IPS-NIHi7 (cell line): Measurements from ENCODE around the gene PPOX.

Experiments used
- DNase-seq: peaks from one replicate; pipeline ENCODE4 v3.0.0; 2012; ENCODE audit warnings: mixed read lengths; ENCODE audit errors: extremely low spot score

PPOX gene

DNA sequence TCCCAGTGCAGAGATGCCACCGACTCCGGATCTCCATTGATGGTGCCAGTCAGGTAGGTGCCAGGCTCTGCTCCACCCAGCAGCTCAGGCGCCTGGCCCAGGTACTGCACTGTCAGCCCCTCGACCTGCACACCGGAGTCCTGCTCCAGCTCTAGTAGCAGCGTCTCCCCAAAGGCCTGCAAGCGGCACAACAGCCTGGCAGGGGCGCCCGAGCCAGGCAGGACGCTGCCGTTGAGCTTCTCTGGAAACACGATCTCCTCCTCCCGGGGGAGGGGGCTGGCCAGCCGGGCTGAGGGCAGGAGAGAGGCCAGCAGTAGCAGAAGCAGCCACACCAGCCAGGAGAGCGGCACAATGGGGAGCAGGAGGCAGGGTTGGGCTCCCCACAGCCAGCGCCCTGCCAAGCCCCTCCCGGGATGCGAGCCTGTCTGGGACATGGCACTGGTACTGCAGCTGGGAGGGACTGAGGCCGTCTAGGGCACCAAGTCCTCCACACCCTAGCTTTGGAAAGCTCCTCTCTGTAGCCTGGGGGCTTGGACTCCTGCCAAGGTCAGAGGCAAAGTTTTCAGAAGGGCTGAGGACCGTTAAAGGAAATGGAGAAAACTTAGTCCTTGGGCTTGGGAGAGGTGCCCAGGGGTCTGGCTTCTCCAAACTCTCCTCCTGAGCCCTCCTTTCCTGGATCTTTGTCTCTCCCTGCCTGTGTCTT lies 32.1 kb downstream of the PPOX start:
- DNase-seq, result peak; percentile 79

DNA sequence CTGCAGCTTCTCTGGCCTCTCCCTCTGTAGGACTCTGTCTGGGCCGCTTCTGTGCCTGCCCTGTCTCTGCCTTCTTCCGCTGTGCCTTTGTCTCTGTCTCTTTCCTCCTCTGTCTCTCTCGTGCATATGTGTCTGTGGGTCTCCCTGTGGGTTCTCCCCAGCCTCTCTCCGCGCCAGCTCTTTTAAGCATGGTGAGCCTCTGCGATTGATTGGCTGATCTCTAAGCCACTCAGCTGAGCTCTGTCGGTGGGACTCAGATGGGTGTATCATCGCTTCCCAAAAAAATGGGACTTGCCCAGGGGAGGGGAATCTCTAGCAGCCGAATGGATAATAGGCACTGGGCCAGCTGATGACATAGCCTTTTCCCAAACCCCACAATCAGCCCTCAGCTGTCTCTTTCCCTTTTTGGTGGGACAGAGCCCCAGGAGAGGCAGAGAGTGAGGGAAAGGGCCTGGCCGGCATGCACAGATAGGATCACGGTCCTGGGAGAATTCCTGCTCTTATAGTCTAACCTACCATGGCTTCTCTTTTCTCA lies 32.7 kb downstream of the PPOX start, which contains the start of gene ADAMTS4:
ADAMTS4 (minus strand) TSS at position 158 of the 535 bp plus-strand sequence. CDS start 427 bp downstream, outside the sequence.
- peak; percentile 43 for DNase-seq

GRCh38 chr1:161199506-161200139 lies 33.4 kb downstream of the PPOX start:
- no peak for DNase-seq

GRCh38 chr1:161200421-161200991 lies 34.3 kb downstream of the PPOX start:
- DNase-seq, result no peak

GRCh38 chr1:161200992-161201835 lies 35.0 kb downstream of the PPOX start:
- no peak for DNase-seq

- DNase-seq, result peak; percentile 92
Measured at GRCh38 chr1:161201836-161202712, 35.8 kb downstream of the PPOX start, which contains the start of gene NDUFS2. Gene NDUFS2 (plus strand): TSS chr1:161202367. CDS start chr1:161202386, 19 bp downstream.

GRCh38 chr1:161206411-161207140 lies 40.4 kb downstream of the PPOX start:
- no peak for DNase-seq

- DNase-seq, result no peak
Measured at GRCh38 chr1:161207173-161207572, 40.9 kb downstream of the PPOX start.

GRCh38 chr1:161209790-161210409 lies 43.7 kb downstream of the PPOX start:
- DNase-seq, result peak; percentile 94

- DNase-seq, result no peak
Measured at GRCh38 chr1:161214369-161214768, 48.1 kb downstream of the PPOX start.

- DNase-seq, result no peak
Measured at GRCh38 chr1:161215076-161215475, 48.9 kb downstream of the PPOX start, which contains the start of gene FCER1G. Gene FCER1G (plus strand): TSS chr1:161215295. CDS start chr1:161215322, 27 bp downstream.

- DNase-seq, result no peak
Measured at GRCh38 chr1:161216945-161217712, 50.9 kb downstream of the PPOX start.

DNA sequence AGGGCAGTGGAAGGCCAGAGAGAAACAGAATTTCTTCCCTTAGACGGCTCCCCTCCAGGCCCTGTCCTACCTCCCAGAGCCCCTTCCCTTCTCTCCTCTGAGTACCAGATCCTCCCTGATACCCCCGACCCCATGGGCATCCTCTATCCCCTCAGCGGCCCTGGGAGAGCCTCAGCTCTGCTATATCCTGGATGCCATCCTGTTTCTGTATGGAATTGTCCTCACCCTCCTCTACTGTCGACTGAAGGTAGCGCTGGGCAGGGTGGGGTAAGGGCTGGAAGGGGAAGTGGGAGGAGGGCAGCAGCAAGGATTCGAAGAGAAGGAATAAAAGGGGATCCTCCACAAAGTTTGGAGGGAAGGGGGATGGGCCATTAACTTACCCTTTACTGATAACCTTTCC lies 51.6 kb downstream of the PPOX start:
- DNase-seq, result no peak

DNA sequence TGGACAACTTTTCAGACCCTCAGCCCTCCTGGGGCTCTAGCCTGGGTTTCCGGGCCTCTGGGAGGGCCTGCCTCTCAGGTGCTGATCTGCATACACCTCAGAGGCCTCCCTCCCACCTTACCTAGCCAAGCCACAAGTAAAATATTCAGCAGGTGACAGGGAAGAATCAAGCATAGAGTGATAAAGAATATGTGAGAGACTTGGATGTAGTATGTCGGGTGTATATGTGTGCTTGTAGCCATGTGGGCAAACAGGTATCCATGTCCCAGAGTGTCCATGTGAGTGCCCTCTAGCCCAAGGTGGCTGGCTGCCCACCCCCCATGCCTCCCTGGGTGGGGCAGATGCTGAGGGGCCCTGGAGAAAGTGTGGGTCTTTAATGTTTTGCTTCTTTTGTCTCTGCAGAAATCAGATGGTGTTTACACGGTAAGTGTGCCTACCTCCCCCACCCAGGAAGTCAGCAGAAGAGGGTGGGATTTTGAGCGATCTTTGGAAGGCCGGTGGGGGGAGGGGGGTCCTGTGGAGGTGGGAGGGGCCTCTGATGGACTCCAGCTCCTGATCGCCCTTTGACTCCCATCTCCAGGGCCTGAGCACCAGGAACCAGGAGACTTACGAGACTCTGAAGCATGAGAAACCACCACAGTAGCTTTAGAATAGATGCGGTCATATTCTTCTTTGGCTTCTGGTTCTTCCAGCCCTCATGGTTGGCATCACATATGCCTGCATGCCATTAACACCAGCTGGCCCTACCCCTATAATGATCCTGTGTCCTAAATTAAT lies 52.3 kb downstream of the PPOX start:
- no peak for DNase-seq

DNA sequence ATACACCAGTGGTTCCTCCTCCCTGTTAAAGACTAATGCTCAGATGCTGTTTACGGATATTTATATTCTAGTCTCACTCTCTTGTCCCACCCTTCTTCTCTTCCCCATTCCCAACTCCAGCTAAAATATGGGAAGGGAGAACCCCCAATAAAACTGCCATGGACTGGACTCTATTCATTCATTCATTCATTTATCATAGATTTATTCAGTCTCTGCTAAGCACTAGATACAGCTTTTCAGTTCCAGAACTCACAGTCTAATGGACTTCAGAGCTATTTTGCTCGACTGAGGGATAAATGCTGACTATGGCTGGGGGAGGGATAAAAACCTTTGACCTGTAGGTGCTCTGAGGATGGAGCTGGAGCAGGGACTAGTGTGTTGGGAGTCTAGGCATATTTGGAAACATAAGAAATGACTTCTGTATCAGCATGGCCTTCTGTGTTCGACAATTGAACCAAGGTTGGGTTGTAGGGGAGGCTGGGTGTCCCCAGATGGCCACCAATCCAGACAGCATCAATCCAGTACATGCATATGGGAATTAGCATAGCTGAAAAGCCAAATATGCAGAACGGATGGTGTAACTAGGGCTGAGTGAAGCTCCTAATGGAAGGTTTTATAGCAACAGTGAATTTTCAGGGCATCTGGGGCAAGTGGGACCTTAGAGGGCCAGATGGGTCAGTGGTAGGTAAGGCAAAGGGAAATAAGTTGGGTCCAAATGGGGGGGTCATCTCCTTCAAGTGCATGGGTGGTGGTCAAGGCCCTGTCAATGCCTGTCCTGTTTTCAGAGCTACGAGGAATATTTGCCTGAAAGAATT lies 53.1 kb downstream of the PPOX start:
- no peak for DNase-seq

DNA sequence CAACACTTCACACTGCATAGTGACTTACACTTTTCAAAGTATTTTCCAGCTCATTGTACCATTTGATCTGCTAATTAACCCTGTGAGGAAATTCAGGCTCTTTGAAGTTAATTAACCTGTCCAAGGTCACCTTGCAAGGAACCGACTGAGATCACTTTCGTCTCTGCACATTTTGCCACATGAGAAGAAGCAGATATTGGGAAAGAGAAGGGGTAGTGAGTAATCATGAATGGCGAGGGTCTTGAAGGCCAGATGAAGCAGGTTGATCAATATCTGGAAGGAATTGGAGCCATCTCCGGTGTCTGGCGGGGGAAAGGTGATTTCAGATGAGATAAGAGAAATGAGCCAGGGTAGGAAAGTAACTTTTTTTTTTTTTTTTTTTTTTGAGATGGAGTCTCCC lies 53.8 kb downstream of the PPOX start:
- no peak for DNase-seq
